Purkinje cell (primary cell): ENCODE data around the gene ANKRD60. TPM values are rescaled to one million over a fixed set of nuclear protein-coding genes. Genes with fewer than 3 reads are reported as not detected.

ENCODE experiments used
- polyA plus RNA-seq: library from polyadenylated mRNA; unstranded; fragments of >200 nt; fragmentation: Nextera tagmentation; gene quantifications from 2 replicates; pipeline ENCODE4 v1.2.1, GENCODE V29; 2014

The ANKRD60 gene, protein sequence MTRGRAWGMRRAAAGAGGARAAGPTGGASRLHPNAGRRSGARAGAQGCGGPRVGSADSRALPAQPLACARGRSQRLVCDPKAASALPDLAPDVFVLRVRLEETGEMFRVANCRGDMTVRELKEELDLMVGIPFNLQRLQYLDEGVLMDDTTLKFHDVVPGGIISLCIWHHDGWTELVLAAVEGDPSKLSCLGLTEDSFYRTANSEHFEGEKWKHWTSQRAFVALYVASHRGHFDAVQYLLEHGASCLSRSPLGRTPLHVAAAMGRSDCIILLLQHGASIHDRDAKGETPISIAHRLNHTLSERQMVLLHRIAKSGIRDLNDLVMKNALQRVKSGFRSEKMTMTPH
- polyA plus RNA-seq: not detected in 2 replicates

DNA sequence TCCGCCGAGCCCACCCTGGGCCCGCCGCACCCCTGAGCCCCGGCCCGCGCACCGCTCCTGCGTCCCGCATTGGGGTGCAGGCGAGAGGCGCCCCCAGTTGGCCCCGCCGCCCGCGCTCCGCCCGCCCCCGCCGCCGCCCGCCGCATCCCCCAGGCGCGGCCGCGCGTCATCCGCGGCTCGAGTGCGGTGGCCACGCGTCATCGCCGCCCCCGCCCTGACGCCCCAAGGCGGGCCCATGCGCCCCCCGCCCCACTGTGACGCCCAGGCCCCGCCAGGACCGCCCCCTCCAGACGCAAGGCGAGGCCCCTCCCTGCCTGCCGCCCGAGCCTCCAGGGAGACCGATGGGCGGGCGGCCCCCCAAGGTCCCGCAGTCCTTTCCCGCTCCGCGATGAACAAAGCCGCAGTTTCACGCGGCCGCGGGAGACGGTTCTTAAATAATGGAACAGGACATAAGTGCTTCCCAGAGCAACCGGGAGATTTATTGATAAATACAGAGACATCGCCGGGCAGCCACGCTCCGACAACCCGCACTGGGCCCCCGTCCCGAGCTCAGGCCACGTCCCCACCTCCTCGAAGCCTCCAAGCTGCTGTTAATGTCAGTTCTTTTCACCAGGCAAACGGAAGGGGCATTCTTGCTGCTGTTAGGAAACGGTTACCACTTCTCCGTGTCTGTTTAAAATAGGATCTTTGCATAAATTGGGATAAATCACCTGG lies at the start of gene ANKRD60:
TSS of gene ANKRD60 (minus strand) at position 170 of the 714 bp plus-strand sequence. CDS start at position 170, 0 bp downstream.

Other genes with a start within 250 kb of the ANKRD60 start
- 16.0 and 16.2 TPM in 2 replicates for gene RAB22A, start 81.1 kb upstream of the ANKRD60 start, polyA plus RNA-seq
- gene VAPB, start 160.6 kb upstream of the ANKRD60 start, polyA plus RNA-seq: 45.4 and 56.7 TPM in 2 replicates